K562 (cell line): ENCODE data around the gene SMCO1. TPM values are rescaled to one million over a fixed set of nuclear protein-coding genes. Genes with fewer than 3 reads are reported as not detected.

Experiments used
- AFF1 ChIP-seq, 2 experiments: fragments of 450-650 bp; IDR thresholded peaks; 2 replicates each; pipeline ENCODE4 v1.6.1; 2018; ENCODE audit warnings: mild to moderate bottlenecking in 2 of 2, low read depth in 1 of 2; ENCODE audit not compliant: partially characterized antibody in 2 of 2
- ARID1B ChIP-seq: fragments of 450-650 bp; IDR thresholded peaks from 2 replicates; pipeline ENCODE4 v1.6.1; 2016; ENCODE audit warnings: antibody characterized with exemption, mild to moderate bottlenecking, inconsistent platforms
- BRF1 ChIP-seq: IDR thresholded peaks from 3 replicates; pipeline ENCODE4 v1.6.1; 2011; ENCODE audit warnings: borderline replicate concordance, mild to moderate bottlenecking; ENCODE audit not compliant: insufficient read length; ENCODE audit errors: extremely low read depth
- CREB1 ChIP-seq, 2 experiments: sonication (generic) in 1 of 2; formaldehyde crosslinking in 1 of 2; IDR thresholded peaks; 2 replicates each; pipeline versions ENCODE4 v1.6.1 to v1.8.0; 2012 to 2022; ENCODE audit warnings: inconsistent platforms in 1 of 2, mild to moderate bottlenecking in 1 of 2, missing genetic modification reagents in 1 of 2, moderate library complexity in 1 of 2
- DEAF1 ChIP-seq: fragments of 450-650 bp; formaldehyde crosslinking; IDR thresholded peaks from 2 replicates; pipeline ENCODE4 v1.4.0; 2020; ENCODE audit warnings: mild to moderate bottlenecking, moderate library complexity
- HEY1 ChIP-seq: fragments of 250-450 bp; sonication (Bioruptor Pico); IDR thresholded peaks from 2 replicates; pipeline ENCODE4 v1.5.0; 2020; ENCODE audit warnings: mild to moderate bottlenecking, moderate library complexity, borderline replicate concordance
- HNRNPH1 ChIP-seq: fragments of 200-400 bp; formaldehyde crosslinking; optimal IDR thresholded peaks from 2 replicates; pipeline ENCODE3; 2017; ENCODE audit warnings: low read depth, mild to moderate bottlenecking, low read length, moderate library complexity
- KDM5B ChIP-seq: fragments of 200-600 bp; sonication (generic); IDR thresholded peaks from 2 replicates; pipeline ENCODE4 v1.6.1; 2012; ENCODE audit warnings: low read depth, mild to moderate bottlenecking, moderate library complexity, low read length, control low read depth, inconsistent platforms; ENCODE audit not compliant: insufficient replicate concordance
- KLF6 ChIP-seq: fragments of 250-450 bp; sonication (Bioruptor Pico); IDR thresholded peaks from 2 replicates; pipeline ENCODE4 v1.4.0; 2020; ENCODE audit warnings: mild to moderate bottlenecking, moderate library complexity, borderline replicate concordance
- MAZ ChIP-seq, 2 experiments: fragments of 450-650 bp in 1 of 2; sonication (generic) in 1 of 2; formaldehyde crosslinking; IDR thresholded peaks in 1 of 2; conservative IDR thresholded peaks in 1 of 2; 2 replicates each; pipeline versions ENCODE4 v1.4.0 to v1.5.0; 2020; ENCODE audit warnings: mild to moderate bottlenecking in 1 of 2, missing genetic modification reagents in 1 of 2
- MEF2A ChIP-seq: IDR thresholded peaks from 2 replicates; pipeline ENCODE4 v1.6.1; 2011; ENCODE audit warnings: low read depth, mild to moderate bottlenecking, low read length, moderate library complexity; ENCODE audit not compliant: control insufficient read depth
- SMC3 ChIP-seq: conservative IDR thresholded peaks from 2 replicates; pipeline ENCODE4 v1.6.1; 2011; ENCODE audit warnings: low read depth, low read length, improper control_type of control experiment; ENCODE audit not compliant: insufficient read depth
- SRSF7 ChIP-seq: fragments of 200-400 bp; formaldehyde crosslinking; optimal IDR thresholded peaks from 2 replicates; pipeline ENCODE3; 2017; ENCODE audit warnings: mild to moderate bottlenecking, low read depth, low read length
- STAG1 ChIP-seq: sonication (generic); formaldehyde crosslinking; IDR thresholded peaks from 2 replicates; pipeline ENCODE4 v1.5.0; 2020; ENCODE audit warnings: missing genetic modification reagents, borderline replicate concordance
- TFE3 ChIP-seq: fragments of 450-650 bp; formaldehyde crosslinking; IDR thresholded peaks from 2 replicates; pipeline ENCODE4 v1.4.0; 2020; ENCODE audit warnings: mild to moderate bottlenecking, mixed read lengths
- XRCC3 ChIP-seq: fragments of 450-650 bp; IDR thresholded peaks from 2 replicates; pipeline ENCODE4 v1.6.1; 2017; ENCODE audit warnings: mild to moderate bottlenecking, moderate library complexity
- polyA plus RNA-seq, 8 experiments: library from polyadenylated mRNA; depleted of rRNA in 4 of 8; stranded (reverse) in 5 of 8; unstranded in 3 of 8; fragments of >200 nt; fragmentation: Nextera tagmentation in 2 of 8; fragmentation: Illumina TruSeq in 1 of 8; extraction: Ambion mirVana in 2 of 8; extraction: Trizol in 1 of 8; gene quantifications; 2 replicates each; pipeline versions ENCODE4 v1.2.1 to v1.2.3, GENCODE V29; 2011 to 2014; ENCODE audit warnings: inconsistent platforms in 1 of 8, missing spikeins in 1 of 8
- total RNA-seq, 7 experiments: library from RNA; depleted of rRNA in 6 of 7; stranded (reverse); fragments of >200 nt in 6 of 7; fragmentation: Illumina TruSeq in 2 of 7; extraction: Trizol in 2 of 7; gene quantifications; 2 replicates each; pipeline versions ENCODE4 v1.2.1 to v1.2.3, GENCODE V29; 2011 to 2021; ENCODE audit warnings: low replicate concordance in 1 of 7
- TF ChIP-seq, protein P1 (sequence below): sonication (generic); formaldehyde crosslinking; IDR thresholded peaks from 2 replicates; pipeline ENCODE4 v1.8.0; 2022; ENCODE audit warnings: missing genetic modification reagents, mild to moderate bottlenecking, moderate library complexity, borderline replicate concordance

The SMCO1 gene
- total and polyA plus RNA-seq, 9 of the 15 experiments (the other 6 are each of a cell fraction or from before 2014, with no cell fraction given) = 0.05 to 0.35 (median 0.12) TPM; not detected in 5

DNA sequence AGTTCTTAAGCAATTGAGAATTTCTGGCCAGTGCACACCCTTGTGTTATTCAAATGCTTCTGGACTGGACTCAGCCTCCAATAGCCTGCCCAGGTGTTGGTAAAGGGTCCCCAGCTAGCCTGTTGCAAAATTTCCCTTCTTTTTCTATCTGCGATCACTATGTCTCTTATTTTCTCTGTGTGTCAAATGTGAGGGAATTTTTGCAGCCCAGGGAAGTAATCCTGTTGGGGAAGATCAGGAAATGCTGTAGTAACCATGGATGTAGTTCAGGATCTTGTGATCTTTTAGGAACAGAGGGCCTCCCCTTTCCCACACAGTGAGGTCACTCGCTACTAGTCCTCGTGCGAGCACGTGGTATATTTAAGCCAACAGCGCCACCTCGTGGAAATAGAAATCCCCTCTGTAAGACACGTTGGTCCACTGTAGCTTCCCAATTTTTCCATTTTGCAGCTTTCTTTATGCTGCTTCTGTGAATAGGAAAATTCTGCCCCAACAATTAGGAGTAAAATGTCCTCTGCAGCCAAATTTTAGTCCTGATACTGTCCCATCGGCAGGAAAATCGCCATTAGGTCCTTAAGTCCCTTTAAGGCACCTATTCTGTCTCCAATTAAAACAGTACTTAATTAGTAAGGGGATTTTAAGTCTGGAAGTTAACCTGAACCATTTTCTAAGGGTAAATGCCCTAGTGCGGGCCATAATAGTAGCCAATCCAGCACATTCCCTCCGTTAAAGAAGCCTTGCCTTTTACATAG is 4.0 kb upstream of the SMCO1 start (continued):
- peak in 1 of 2 experiments; percentile 86 for TF ChIP-seq AFF1 (IDR thresholded peaks at IDR 0.05; ENCODE audit: low read depth in 1 of 2, partially characterized antibody in 2 of 2)
- peak; percentile 91; the same call in 1 of the 2 replicates for TF ChIP-seq STAG1
- TF ChIP-seq SMC3 = peak; percentile 87
- peak; percentile 10; the same call in 1 of the 2 replicates for TF ChIP-seq ARID1B
- no peak for TF ChIP-seq HNRNPH1
- no peak for TF ChIP-seq MEF2A
- no peak for TF ChIP-seq XRCC3
- peak; percentile 41 for TF ChIP-seq TFE3 (CRISPR knock-in tag)
- peak; percentile 89 for TF ChIP-seq DEAF1 (CRISPR knock-in tag)
- TF ChIP-seq, protein P1, sequence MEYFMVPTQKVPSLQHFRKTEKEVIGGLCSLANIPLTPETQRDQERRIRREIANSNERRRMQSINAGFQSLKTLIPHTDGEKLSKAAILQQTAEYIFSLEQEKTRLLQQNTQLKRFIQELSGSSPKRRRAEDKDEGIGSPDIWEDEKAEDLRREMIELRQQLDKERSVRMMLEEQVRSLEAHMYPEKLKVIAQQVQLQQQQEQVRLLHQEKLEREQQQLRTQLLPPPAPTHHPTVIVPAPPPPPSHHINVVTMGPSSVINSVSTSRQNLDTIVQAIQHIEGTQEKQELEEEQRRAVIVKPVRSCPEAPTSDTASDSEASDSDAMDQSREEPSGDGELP (CRISPR knock-in tag) = no peak
- TF ChIP-seq HEY1 = no peak
- no peak for TF ChIP-seq CREB1 (IDR thresholded peaks at IDR 0.05)
- no peak for TF ChIP-seq CREB1 (CRISPR knock-in tag; IDR thresholded peaks at IDR 0.05)
- no peak for TF ChIP-seq BRF1
- no peak for TF ChIP-seq SRSF7
- TF ChIP-seq MAZ (CRISPR knock-in tag; conservative IDR thresholded peaks at IDR 0.05 in 1 of 2, IDR thresholded peaks at IDR 0.05 in 1 of 2) = peak in 1 of 2 experiments; percentile 56; a peak in 2 of 4 replicates
- peak; percentile 11; the same call in 1 of the 2 replicates for TF ChIP-seq KLF6 (CRISPR knock-in tag)
- no peak for TF ChIP-seq KDM5B
